ENCODE results near the gene SLC22A31.

DNA sequence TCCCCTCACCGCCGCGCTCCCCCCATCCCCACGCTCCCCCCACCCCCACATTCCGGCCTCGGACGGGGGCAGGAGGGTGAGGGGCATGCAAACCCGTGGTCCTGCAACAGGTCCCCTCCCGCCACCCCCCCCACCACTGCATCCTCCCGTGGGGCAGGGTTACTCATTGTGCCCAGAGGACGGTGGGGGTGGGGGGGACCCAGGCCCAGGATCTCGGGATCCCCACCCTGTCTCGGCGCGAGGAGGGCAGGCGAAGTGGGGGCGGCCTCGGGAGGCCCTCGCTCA lies 8.5 kb downstream of the SLC22A31 start:
- TF ChIP-seq POLR2AphosphoS5 (IDR thresholded peaks at IDR 0.05; ENCODE audit: low read depth, low read length) (no peak), TAF1 (IDR thresholded peaks at IDR 0.05; ENCODE audit: borderline replicate concordance, low read depth, low read length) (no peak)

Measured in GM12892 (cell line).